OCI-LY3 (cell line): ENCODE results near the gene LHPP.

Experiments used
- H2AFZ ChIP-seq: fragments of 200-600, 300-600 bp; shearing (Covaris generic); 2 replicates; pipeline ENCODE4 v1.6.0; 2014; ENCODE audit warnings: antibody characterized with exemption, low read depth, low read length
- H3K27ac ChIP-seq: fragments of 200-600, 300-600 bp; sonication (generic); 2 replicates; pipeline ENCODE4 v1.5.1; 2014; ENCODE audit warnings: mild to moderate bottlenecking, low read length, moderate library complexity, mixed read lengths
- H3K27me3 ChIP-seq: fragments of 200-600, 300-600 bp; sonication (generic); 2 replicates; pipeline ENCODE4 v1.6.1; 2014; ENCODE audit warnings: low read depth, low read length, mixed read lengths
- H3K36me3 ChIP-seq: fragments of 200-600, 300-600 bp; sonication (generic); replicated peaks from 2 replicates; pipeline ENCODE3; 2014; ENCODE audit warnings: low read depth, low read length, mixed read lengths
- H3K4me1 ChIP-seq: fragments of 300-600, 200-600 bp; sonication (generic); 2 replicates; pipeline ENCODE4 v1.6.1; 2014; ENCODE audit warnings: low read length, mixed read lengths
- H3K4me2 ChIP-seq: fragments of 200-600, 300-600 bp; sonication (generic); 2 replicates; pipeline ENCODE4 v1.6.1; 2014; ENCODE audit warnings: low read length, mixed read lengths
- H3K4me3 ChIP-seq: fragments of 300-600, 200-600 bp; sonication (generic); 2 replicates; pipeline ENCODE4 v1.5.1; 2014; ENCODE audit warnings: antibody characterized with exemption, mild to moderate bottlenecking, low read length, moderate library complexity
- H3K79me2 ChIP-seq: fragments of 300-600, 200-600 bp; shearing (Covaris generic); 2 replicates; pipeline ENCODE4 v1.6.1; 2014; ENCODE audit warnings: mild to moderate bottlenecking, low read length, mixed read lengths
- H3K9ac ChIP-seq: fragments of 300-600, 200-600 bp; shearing (Covaris generic); 2 replicates; pipeline ENCODE4 v1.6.0; 2014; ENCODE audit warnings: mild to moderate bottlenecking, low read length, moderate library complexity
- H3K9me3 ChIP-seq: fragments of 200-600, 300-600 bp; shearing (Covaris generic); 2 replicates; pipeline ENCODE4 v1.6.1; 2014; ENCODE audit warnings: low read length, mixed read lengths; ENCODE audit not compliant: insufficient read depth
- H4K20me1 ChIP-seq: fragments of 200-600, 300-600 bp; sonication (generic); 2 replicates; pipeline ENCODE4 v1.6.1; 2016; ENCODE audit warnings: low read length, mixed read lengths; ENCODE audit not compliant: insufficient read depth
- EZH2phosphoT487 ChIP-seq: fragments of 200-600 bp; shearing (Covaris generic); IDR thresholded peaks from 2 replicates; pipeline ENCODE4 v1.6.1; 2018; ENCODE audit warnings: antibody characterized with exemption, mixed run types, low read depth
- TF ChIP-seq, protein P1 (sequence below): fragments of 200-600, 300-600 bp; sonication (generic); IDR thresholded peaks from 2 replicates; pipeline ENCODE4 v1.5.1; 2014; ENCODE audit warnings: antibody characterized with exemption, low read length, low read depth

The LHPP gene

GRCh38 chr10:124649214-124649613 is 187.6 kb downstream of the LHPP start:
- H3K36me3 ChIP-seq, result no peaks in the 10 kb centered on the region

GRCh38 chr10:124650263-124650662 is 188.6 kb downstream of the LHPP start:
- peaks cover 40% of the 10 kb centered on the region for H4K20me1 ChIP-seq
- no peak overlapping the region for H3K27ac ChIP-seq
- no peak overlapping the region for H3K4me3 ChIP-seq
- H3K4me2 ChIP-seq, result no peak overlapping the region
- H3K27me3 ChIP-seq, result no peaks in the 10 kb centered on the region
- H3K9ac ChIP-seq, result no peak overlapping the region
- H3K4me1 ChIP-seq, result peaks cover 27% of the 10 kb centered on the region
- TF ChIP-seq, protein P1, sequence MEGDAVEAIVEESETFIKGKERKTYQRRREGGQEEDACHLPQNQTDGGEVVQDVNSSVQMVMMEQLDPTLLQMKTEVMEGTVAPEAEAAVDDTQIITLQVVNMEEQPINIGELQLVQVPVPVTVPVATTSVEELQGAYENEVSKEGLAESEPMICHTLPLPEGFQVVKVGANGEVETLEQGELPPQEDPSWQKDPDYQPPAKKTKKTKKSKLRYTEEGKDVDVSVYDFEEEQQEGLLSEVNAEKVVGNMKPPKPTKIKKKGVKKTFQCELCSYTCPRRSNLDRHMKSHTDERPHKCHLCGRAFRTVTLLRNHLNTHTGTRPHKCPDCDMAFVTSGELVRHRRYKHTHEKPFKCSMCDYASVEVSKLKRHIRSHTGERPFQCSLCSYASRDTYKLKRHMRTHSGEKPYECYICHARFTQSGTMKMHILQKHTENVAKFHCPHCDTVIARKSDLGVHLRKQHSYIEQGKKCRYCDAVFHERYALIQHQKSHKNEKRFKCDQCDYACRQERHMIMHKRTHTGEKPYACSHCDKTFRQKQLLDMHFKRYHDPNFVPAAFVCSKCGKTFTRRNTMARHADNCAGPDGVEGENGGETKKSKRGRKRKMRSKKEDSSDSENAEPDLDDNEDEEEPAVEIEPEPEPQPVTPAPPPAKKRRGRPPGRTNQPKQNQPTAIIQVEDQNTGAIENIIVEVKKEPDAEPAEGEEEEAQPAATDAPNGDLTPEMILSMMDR, result no peak
- no peak for TF ChIP-seq EZH2phosphoT487
- H3K36me3 ChIP-seq, result no peaks in the 10 kb centered on the region
- H3K79me2 ChIP-seq, result peaks cover 5% of the 10 kb centered on the region; the same call in 1 of the 2 replicates
- H2AFZ ChIP-seq, result no peak overlapping the region
- no peaks in the 10 kb centered on the region for H3K9me3 ChIP-seq

More at GRCh38 chr10:124649214-124649613, 187.6 kb downstream of the LHPP start:
- peaks cover 33% of the 10 kb centered on the region for H3K4me1 ChIP-seq
- TF ChIP-seq, protein P1, result no peak
- no peak for TF ChIP-seq EZH2phosphoT487
- no peak overlapping the region for H3K4me2 ChIP-seq
- H2AFZ ChIP-seq, result no peak overlapping the region
- no peak overlapping the region for H3K27ac ChIP-seq
- peaks cover 6% of the 10 kb centered on the region; the same call in 1 of the 2 replicates for H3K79me2 ChIP-seq
- H3K9ac ChIP-seq, result no peak overlapping the region
- peaks cover 48% of the 10 kb centered on the region for H4K20me1 ChIP-seq
- no peak overlapping the region for H3K4me3 ChIP-seq
- H3K9me3 ChIP-seq, result no peaks in the 10 kb centered on the region
- no peaks in the 10 kb centered on the region for H3K27me3 ChIP-seq

DNA sequence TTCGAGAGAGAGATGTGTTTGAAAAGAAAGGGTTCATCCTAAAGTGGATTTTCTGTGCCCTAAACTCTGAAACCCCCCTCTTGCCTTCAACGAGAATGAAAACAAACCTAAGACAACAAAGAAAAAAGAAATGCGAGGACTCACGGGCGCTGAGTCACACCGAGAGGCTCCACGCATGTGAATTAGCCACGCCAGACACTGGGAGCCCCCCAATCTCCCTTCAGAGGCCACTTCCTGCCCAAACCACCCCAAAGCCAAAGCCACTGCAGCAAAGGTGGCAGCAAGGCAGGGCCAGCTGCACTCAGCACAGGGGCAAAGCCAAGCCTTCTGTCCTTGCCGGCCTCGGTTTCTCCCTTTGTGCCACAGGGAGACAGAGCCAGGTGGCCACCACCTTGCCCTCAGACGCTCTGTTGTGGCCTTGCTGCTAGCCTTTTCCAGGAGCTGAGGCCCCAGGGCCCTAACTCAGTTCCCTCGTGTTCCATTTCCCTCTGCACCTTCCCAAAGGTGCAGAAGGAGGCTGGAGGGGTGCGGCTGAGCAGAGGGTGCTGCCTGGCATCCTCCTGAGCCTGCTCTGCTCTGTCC is 189.3 kb downstream of the LHPP start:
- H3K9me3 ChIP-seq, result no peaks in the 10 kb centered on the region
- H3K27ac ChIP-seq, result no peak overlapping the region
- no peak overlapping the region for H2AFZ ChIP-seq
- H3K27me3 ChIP-seq, result no peaks in the 10 kb centered on the region
- H3K9ac ChIP-seq, result no peak overlapping the region
- TF ChIP-seq, protein P1, result no peak
- TF ChIP-seq EZH2phosphoT487, result no peak
- H3K4me2 ChIP-seq, result peak overlapping the region; percentile 52
- H3K79me2 ChIP-seq, result peaks cover 3% of the 10 kb centered on the region; the same call in 1 of the 2 replicates
- no peak overlapping the region for H3K4me3 ChIP-seq
- no peaks in the 10 kb centered on the region for H3K36me3 ChIP-seq
- peaks cover 21% of the 10 kb centered on the region for H3K4me1 ChIP-seq
- H4K20me1 ChIP-seq, result peaks cover 39% of the 10 kb centered on the region; the same call in 1 of the 2 replicates

GRCh38 chr10:124651402-124651891 is 189.8 kb downstream of the LHPP start:
- Histone ChIP-seq H4K20me1 (peaks cover 40% of the 10 kb centered on the region), H3K9me3 (no peaks in the 10 kb centered on the region), H3K27ac (no peak overlapping the region), H2AFZ (no peak overlapping the region), H3K4me2 (peak overlapping the region; percentile 52), H3K9ac (no peak overlapping the region), H3K27me3 (no peaks in the 10 kb centered on the region), H3K4me3 (no peak overlapping the region), H3K79me2 (peaks cover 3% of the 10 kb centered on the region; the same call in 1 of the 2 replicates), H3K36me3 (peaks cover 3% of the 10 kb centered on the region), H3K4me1 (peaks cover 20% of the 10 kb centered on the region)
- TF ChIP-seq, protein P1, result no peak
- TF ChIP-seq EZH2phosphoT487, result no peak
